Stimulated activated naive B cell treated with anti-CD40 and anti-IgM and Interleukin-4, amounts not matched to agents 10 μg/mL and 1 μg/mL and 100 μg/mL, for 72 hours (primary cell): ENCODE data around the gene BCOR.

Source experiments
- ATAC-seq, 2 donors: fragments of 150-1000 bp; cut with Tn5 transposase; replicated peaks; 2 replicates each; pipeline ENCODE4 v1.10.0; 2021; ENCODE audit warnings: moderate library complexity in 1 of 2
- DNase-seq: peaks from one replicate; pipeline ENCODE4 v3.0.0; 2021
- H3K27ac Mint-ChIP-seq: one replicate; pipeline ENCODE4 v1.8.0; 2022; ENCODE audit warnings: mild to moderate bottlenecking, mixed read lengths
- H3K27me3 Mint-ChIP-seq, 2 donors: one replicate each; pipeline ENCODE4 v1.8.0; 2022; ENCODE audit warnings: mixed read lengths in 2 of 2
- H3K36me3 Mint-ChIP-seq, 2 donors: one replicate each; pipeline ENCODE4 v1.8.0; 2022; ENCODE audit warnings: mixed read lengths in 2 of 2, mild to moderate bottlenecking in 1 of 2
- H3K4me1 Mint-ChIP-seq, 2 donors: one replicate each; pipeline ENCODE4 v1.8.0; 2022; ENCODE audit warnings: mixed read lengths in 2 of 2, mild to moderate bottlenecking in 1 of 2
- H3K4me3 Mint-ChIP-seq, 2 donors: one replicate each; pipeline ENCODE4 v1.8.0; 2022; ENCODE audit warnings: mild to moderate bottlenecking in 2 of 2, mixed read lengths in 2 of 2, moderate library complexity in 1 of 2
- H3K9me3 Mint-ChIP-seq, 2 donors: one replicate each; pipeline ENCODE4 v1.8.0; 2022; ENCODE audit warnings: mixed read lengths in 2 of 2, mild to moderate bottlenecking in 1 of 2

The BCOR gene

DNA sequence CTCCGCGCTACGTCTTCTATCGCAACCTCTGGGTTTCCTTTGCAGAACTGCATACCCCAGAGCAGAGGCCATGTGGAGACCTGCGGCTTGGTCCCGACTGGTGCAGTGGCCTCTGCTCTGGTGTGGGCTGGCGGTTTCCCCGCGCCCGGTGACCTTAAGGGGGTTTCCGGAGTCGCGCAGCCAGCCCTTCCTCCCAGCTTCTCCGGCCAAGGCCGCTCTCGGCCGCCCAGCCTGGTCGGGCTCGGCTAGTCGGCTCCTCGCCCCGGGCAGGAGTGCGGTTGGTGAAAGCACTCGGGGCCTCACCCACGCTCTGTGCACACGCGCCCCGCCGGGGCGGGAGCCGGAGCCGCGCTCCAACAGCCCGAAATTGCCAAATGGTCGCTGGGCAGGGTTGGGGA lies 84.9 kb downstream of the BCOR start:
- H3K4me3 Mint-ChIP-seq: peak overlapping the region; percentile 85
- H3K4me1 Mint-ChIP-seq: peaks cover 24 to 56% of the 10 kb centered on the region in 2 donors
- H3K36me3 Mint-ChIP-seq: peaks cover 0 to 9% of the 10 kb centered on the region in 2 donors
- H3K9me3 Mint-ChIP-seq: peaks cover 0 to 2% of the 10 kb centered on the region in 2 donors
- DNase-seq (peak; percentile 35), ATAC-seq (peak; percentile 41 to 45)
- H3K27me3 Mint-ChIP-seq: peaks cover 10 to 36% of the 10 kb centered on the region in 2 donors
- H3K27ac Mint-ChIP-seq: peak overlapping the region; percentile 95

- DNase-seq: peak; percentile 21
- H3K4me1 Mint-ChIP-seq: peaks cover 24 to 62% of the 10 kb centered on the region in 2 donors
- ATAC-seq: peak in 1 of 2 donors; percentile 31
- H3K4me3 Mint-ChIP-seq: peak overlapping the region; percentile 74 to 85
- peaks cover 0 to 2% of the 10 kb centered on the region in 2 donors for H3K9me3 Mint-ChIP-seq
- peaks cover 16 to 42% of the 10 kb centered on the region in 2 donors for H3K27me3 Mint-ChIP-seq
- H3K36me3 Mint-ChIP-seq: peaks cover 0 to 11% of the 10 kb centered on the region in 2 donors
- H3K27ac Mint-ChIP-seq: peak overlapping the region; percentile 95
These were observed 85.5 kb downstream of the BCOR start for GRCh38 chrX:40012039-40012867.

DNA sequence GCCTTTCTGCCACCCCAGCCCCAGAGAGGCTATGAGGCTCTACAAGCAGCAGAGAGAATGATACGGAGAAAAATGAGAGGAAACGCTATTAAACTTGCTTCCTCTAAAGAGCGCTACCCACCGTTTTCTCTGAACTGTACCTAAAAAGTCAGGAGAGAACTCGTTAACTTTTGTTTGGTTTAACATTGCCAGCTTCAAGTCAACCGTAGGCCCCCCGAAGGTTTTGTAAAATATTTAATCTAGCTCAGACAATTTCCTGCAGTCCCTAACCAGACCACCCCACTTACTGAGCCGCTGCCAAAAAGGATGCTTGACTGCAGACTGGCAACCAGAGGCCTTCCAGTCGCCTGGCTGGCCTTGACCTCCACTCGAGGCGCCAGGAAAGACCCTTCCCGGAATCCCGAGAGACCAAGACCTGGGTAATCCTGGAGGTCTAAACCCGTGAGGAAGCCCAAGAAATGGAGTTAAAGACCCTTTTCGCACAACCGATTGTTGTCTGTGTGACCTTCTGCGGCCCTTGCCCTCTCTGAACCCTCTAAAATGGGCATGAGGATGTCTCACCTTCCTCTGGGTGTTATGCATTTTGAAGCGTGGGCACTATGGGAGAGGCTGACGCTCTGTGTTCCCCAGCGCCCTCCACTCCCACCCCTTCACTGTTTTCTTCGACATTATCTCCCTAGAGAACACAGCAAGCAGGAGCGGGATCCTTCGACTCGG lies 86.3 kb downstream of the BCOR start:
- ATAC-seq (no peak), DNase-seq (no peak)
- Mint-ChIP-seq H3K9me3 (peaks cover 0 to 2% of the 10 kb centered on the region in 2 donors), H3K4me1 (peaks cover 24 to 68% of the 10 kb centered on the region in 2 donors), H3K4me3 (peak overlapping the region; percentile 40 to 85), H3K27me3 (peaks cover 24 to 50% of the 10 kb centered on the region in 2 donors), H3K36me3 (peaks cover 0 to 11% of the 10 kb centered on the region in 2 donors), H3K27ac (peak overlapping the region; percentile 95)

DNA sequence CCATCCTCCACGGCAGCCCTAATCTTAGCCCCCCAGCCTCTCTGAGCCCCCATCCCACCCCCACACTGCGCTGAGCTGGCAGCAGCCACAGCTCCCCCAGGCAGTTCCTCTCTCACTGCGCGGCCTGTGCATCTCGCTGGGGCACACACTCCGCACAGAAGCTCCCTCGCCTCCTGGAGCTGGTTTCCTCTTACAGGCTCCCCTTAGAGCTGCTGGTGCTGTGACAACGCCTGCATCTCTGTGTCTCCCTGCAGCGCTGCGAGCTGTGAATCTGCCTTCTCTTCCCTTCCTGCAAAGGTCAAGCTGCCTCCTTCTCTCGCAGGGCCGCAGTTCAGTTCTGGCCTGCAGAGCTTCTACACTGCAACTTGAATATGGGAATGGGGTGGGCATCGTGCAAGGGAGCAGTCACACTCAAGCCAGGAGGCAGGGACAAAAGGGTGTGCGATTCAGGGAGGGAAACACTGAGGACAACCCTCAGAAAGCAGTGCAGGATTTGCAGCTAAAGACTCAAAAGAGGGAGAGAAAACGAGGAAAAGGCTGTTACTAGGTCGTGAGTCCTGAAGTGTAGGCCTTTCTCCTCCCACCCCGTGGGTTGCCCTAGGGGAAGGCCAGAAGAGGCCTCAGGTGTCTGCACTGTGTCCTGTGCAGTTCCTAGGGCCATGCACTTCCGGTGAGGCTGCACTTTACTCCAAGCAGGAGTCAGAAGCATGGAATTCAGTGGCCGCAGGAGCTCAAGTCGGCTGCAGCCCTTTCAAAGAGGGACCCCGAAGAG lies 87.0 kb downstream of the BCOR start:
- H3K9me3 Mint-ChIP-seq: peaks cover 0 to 2% of the 10 kb centered on the region in 2 donors
- peak overlapping the region in 1 of 2 donors; percentile 40 for H3K4me3 Mint-ChIP-seq
- ATAC-seq (no peak), DNase-seq (no peak)
- peaks cover 24 to 70% of the 10 kb centered on the region in 2 donors for H3K4me1 Mint-ChIP-seq
- peaks cover 26 to 51% of the 10 kb centered on the region in 2 donors for H3K27me3 Mint-ChIP-seq
- peak overlapping the region; percentile 81 for H3K27ac Mint-ChIP-seq
- peaks cover 0 to 6% of the 10 kb centered on the region in 2 donors for H3K36me3 Mint-ChIP-seq

DNA sequence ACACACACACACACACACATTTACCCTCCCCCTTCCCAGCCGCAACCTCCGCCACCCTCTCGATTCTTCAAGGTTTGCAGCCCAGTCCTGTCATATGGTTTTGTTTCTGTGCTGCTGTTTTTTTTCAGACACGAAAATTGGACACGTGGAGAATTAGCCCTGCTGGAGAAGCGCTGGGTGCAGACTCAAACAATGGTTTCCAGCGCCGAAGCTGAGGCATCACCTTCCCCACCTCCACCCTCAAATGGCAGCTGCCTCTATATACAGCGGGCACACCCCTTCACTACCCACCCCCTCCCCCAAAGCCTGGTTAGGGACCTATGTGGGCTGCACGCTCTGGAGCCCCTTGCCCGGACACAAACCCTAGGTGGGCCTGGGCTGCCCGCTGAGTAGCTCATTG lies 87.9 kb downstream of the BCOR start:
- DNase-seq (no peak), ATAC-seq (no peak)
- H3K4me1 Mint-ChIP-seq: peaks cover 26 to 78% of the 10 kb centered on the region in 2 donors
- H3K4me3 Mint-ChIP-seq: peak overlapping the region; percentile 70 to 83
- H3K27me3 Mint-ChIP-seq: peaks cover 26 to 54% of the 10 kb centered on the region in 2 donors
- no peaks in the 10 kb centered on the region for H3K9me3 Mint-ChIP-seq
- peaks cover 0 to 3% of the 10 kb centered on the region in 2 donors for H3K36me3 Mint-ChIP-seq
- H3K27ac Mint-ChIP-seq: peak overlapping the region; percentile 81

- H3K36me3 Mint-ChIP-seq: peaks cover 0 to 3% of the 10 kb centered on the region in 2 donors
- peak overlapping the region; percentile 81 for H3K27ac Mint-ChIP-seq
- peaks cover 26 to 79% of the 10 kb centered on the region in 2 donors for H3K4me1 Mint-ChIP-seq
- no peak for DNase-seq
- H3K27me3 Mint-ChIP-seq: peaks cover 27 to 54% of the 10 kb centered on the region in 2 donors
- no peak for ATAC-seq
- peak overlapping the region in 1 of 2 donors; percentile 83 for H3K4me3 Mint-ChIP-seq
- H3K9me3 Mint-ChIP-seq: no peaks in the 10 kb centered on the region
These were observed 88.3 kb downstream of the BCOR start for GRCh38 chrX:40009462-40009851.

DNA sequence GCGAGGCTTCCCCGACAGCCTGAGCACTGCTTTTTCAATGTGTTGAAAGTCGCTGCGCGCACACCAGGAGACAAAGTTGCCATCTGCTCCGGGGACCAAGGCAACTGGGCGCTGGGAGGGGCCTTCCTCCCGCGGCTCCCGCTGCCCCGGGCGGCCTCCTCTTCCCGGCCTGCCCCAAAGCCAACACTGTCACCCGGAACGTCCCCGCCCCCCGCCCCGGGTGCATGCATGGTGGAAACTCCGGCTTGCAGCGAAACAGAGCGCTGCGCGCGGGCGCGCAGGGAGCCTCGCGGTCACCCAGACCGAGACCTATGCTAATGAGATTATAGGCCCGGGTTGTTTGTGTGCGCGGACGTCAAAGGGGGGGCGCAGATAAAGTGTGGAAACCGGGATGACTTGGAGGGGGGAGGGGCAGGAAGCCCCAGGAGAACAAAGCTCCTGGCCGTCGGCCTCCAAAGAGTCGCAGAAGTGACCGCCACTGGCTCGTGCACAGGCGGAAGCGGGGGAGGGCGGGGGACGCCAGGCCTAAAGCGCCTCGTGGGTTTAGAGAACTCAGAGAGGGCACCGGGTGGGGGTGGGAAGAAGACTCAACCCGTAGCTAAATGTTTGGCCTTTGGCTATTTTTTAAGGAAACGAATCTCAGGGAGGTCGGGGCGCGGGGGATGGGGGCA lies 88.8 kb downstream of the BCOR start:
- Mint-ChIP-seq H3K27me3 (peaks cover 32 to 60% of the 10 kb centered on the region in 2 donors), H3K27ac (peak overlapping the region; percentile 85), H3K36me3 (peaks cover 0 to 3% of the 10 kb centered on the region in 2 donors), H3K9me3 (no peaks in the 10 kb centered on the region), H3K4me1 (peaks cover 26 to 84% of the 10 kb centered on the region in 2 donors), H3K4me3 (peak overlapping the region; percentile 80 to 83)
- DNase-seq (peak; percentile 32), ATAC-seq (peak in 1 of 2 donors; percentile 19)

DNA sequence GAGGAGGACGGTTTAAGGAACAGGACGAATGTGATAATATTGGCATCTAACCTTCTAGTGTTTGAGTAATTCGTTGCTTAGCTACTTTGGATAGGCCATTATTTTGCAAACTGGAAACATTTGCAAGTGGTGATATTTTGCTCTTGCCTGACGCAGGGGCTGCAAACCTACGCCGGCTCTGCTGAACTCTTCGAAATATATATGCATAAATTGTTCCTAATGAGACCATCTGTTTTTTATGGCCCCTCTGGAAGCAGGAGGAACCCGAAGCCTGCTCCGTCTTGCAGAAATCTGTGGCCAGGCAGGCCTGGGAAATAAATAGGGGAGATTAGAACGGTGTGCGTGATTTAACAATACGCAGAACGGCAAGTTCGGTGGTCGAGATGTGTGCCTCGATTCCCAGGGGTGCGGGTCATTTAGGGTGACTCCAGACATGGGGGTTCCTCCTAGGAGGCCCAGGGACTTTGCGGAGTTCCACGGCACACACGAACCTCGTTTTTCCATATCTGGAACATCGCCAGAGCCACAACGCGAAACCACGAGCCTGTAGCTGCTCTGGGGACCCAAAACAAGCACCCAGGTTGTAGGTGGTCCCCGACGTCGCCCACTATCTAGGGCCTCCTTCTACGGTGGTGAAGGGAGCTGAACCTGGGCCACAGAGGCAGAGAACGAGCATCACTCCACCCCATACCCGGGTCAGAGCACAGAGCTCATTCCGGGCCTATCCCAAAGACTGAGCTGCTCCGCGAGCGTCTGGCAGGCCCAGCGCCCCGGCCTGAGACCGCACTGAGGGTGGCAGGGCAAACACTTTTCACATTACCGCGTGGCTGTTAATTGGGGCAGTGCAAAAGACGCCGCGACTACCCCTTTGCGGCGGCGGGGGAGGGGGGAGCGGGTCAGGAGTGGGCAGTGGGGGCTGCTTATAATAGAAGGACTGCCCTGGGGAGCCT lies 89.7 kb downstream of the BCOR start:
- DNase-seq (no peak), ATAC-seq (no peak)
- Mint-ChIP-seq H3K4me3 (peak overlapping the region; percentile 8 to 25), H3K27ac (peak overlapping the region; percentile 77), H3K4me1 (peaks cover 27 to 79% of the 10 kb centered on the region in 2 donors), H3K36me3 (peaks cover 0 to 3% of the 10 kb centered on the region in 2 donors), H3K9me3 (no peaks in the 10 kb centered on the region), H3K27me3 (peaks cover 37 to 62% of the 10 kb centered on the region in 2 donors)

GRCh38 chrX:40007131-40007755 lies 90.5 kb downstream of the BCOR start:
- no peaks in the 10 kb centered on the region for H3K9me3 Mint-ChIP-seq
- H3K27ac Mint-ChIP-seq: peak overlapping the region; percentile 57
- DNase-seq (no peak), ATAC-seq (no peak)
- H3K36me3 Mint-ChIP-seq: peaks cover 0 to 3% of the 10 kb centered on the region in 2 donors
- peak overlapping the region in 1 of 2 donors; percentile 21 for H3K4me3 Mint-ChIP-seq
- peaks cover 37 to 65% of the 10 kb centered on the region in 2 donors for H3K27me3 Mint-ChIP-seq
- peaks cover 25 to 71% of the 10 kb centered on the region in 2 donors for H3K4me1 Mint-ChIP-seq

DNA sequence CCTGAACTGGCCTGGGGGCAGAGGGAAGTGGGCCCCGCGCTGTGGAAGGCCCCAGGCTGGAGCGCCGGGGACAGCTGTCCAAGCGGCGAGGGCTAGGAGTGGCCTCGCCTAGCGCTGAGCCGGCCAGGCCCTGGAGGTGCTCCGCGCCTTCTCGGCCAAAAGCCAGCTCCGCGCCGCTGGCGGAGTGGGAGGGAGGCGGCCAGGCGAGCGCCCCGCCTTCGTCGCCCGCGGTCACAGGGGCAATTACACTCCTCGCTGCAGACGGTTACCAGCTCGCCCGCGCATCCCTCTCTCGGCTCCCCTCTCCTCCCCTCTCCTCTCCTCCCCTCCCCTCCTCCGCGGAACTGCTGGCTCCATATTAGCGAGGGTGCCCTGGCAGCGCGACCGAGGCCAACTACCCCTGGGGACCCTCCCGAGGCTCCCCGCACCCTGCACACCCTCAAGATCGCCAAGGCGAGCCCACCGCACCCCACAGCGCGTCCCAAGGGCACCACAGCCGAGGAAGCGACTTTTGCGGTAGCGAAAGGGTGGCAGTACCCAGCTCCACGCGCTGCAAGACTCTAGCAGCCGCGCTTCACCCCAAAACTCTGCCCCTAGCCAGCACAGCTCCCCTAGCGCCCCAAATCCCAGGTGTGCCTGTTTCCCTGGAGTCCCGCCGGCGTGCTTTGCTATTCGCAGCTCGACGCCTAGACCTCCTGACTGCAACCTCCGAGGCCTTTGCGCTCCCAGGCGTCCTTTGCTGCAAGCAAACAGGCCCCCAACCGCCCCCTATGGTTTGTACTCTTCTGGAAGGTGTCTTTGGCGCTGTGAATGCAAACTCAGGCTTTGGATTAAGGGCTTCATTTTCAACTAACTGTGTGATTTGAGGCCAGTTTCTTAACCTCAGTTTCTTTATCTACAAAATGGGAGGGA lies 91.4 kb downstream of the BCOR start:
- Mint-ChIP-seq H3K4me1 (peaks cover 23 to 63% of the 10 kb centered on the region in 2 donors), H3K27me3 (peaks cover 37 to 61% of the 10 kb centered on the region in 2 donors), H3K4me3 (peak overlapping the region; percentile 31 to 82), H3K9me3 (no peaks in the 10 kb centered on the region), H3K36me3 (peaks cover 0 to 3% of the 10 kb centered on the region in 2 donors), H3K27ac (peak overlapping the region; percentile 81)
- peak; percentile 51 to 53 for ATAC-seq
- no peak for DNase-seq

- peak in 1 of 2 donors; percentile 5 for ATAC-seq
- H3K27me3 Mint-ChIP-seq: peaks cover 43 to 58% of the 10 kb centered on the region in 2 donors
- peaks cover 16 to 55% of the 10 kb centered on the region in 2 donors for H3K4me1 Mint-ChIP-seq
- H3K36me3 Mint-ChIP-seq: peaks cover 0 to 3% of the 10 kb centered on the region in 2 donors
- peak overlapping the region; percentile 82 to 83 for H3K4me3 Mint-ChIP-seq
- H3K9me3 Mint-ChIP-seq: no peaks in the 10 kb centered on the region
- DNase-seq: no peak
- H3K27ac Mint-ChIP-seq: peak overlapping the region; percentile 70
These were observed 92.3 kb downstream of the BCOR start for GRCh38 chrX:40005292-40006011.
